Neutrophil (primary cell): ENCODE measurements around the gene FOSL2.

ENCODE experiments used
- H3K27ac ChIP-seq: fragments of 200-600 bp; sonication (generic); 2 replicates; pipeline ENCODE4 v1.5.1; 2016; ENCODE audit warnings: mild to moderate bottlenecking, moderate library complexity
- H3K27me3 ChIP-seq: fragments of 200-600 bp; sonication (generic); 2 replicates; pipeline ENCODE4 v1.6.0; 2016; ENCODE audit warnings: mild to moderate bottlenecking
- H3K36me3 ChIP-seq: fragments of 200-600 bp; sonication (generic); 2 replicates; pipeline ENCODE4 v1.5.1; 2017
- H3K4me1 ChIP-seq, 2 experiments: fragments of 200-600 bp in 1 of 2; sonication (generic) in 1 of 2; 1 replicate in 1 of 2; 2 replicates in 1 of 2; pipeline versions ENCODE4 v1.5.1 to v1.6.1; 2013 to 2016; ENCODE audit warnings: low read depth in 1 of 2, low read length in 1 of 2, mild to moderate bottlenecking in 1 of 2, moderate library complexity in 1 of 2; ENCODE audit not compliant: control insufficient read depth in 1 of 2, insufficient read depth in 1 of 2
- H3K4me3 ChIP-seq, 2 experiments: fragments of 200-600 bp in 1 of 2; sonication (generic) in 1 of 2; 1 replicate in 1 of 2; 2 replicates in 1 of 2; pipeline ENCODE4 v1.5.1; 2013 to 2016; ENCODE audit warnings: low read depth in 1 of 2, low read length in 1 of 2, mild to moderate bottlenecking in 1 of 2, moderate library complexity in 1 of 2
- H3K9me3 ChIP-seq: fragments of 200-600 bp; sonication (generic); 2 replicates; pipeline ENCODE4 v1.5.1; 2016
- TF ChIP-seq, protein P1 (sequence below): fragments of 200-600 bp; sonication (generic); IDR thresholded peaks from 2 replicates; pipeline ENCODE4 v1.5.1; 2016; ENCODE audit warnings: antibody characterized with exemption

The FOSL2 gene

DNA sequence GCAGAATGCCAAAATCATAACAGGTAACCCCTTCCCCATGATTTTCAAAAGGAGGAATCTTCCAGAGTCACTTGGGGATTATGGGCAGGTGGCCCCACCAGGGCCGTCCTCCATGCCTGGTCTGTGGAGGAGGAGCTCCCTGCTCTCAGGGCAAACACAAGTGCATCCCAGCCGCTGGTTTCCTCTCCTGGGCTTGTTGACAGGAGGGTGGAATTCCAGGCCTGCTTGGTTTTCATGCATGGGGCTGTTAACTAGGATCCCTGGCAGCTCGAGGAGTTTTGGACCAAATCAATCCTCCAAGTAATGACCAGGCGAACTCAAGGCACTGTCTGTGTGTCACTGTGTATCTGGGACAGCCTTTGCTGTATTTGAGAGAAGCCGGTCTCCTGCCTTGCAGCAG lies 45.3 kb downstream of the FOSL2 start:
- Histone ChIP-seq H3K4me1 (peaks cover 5 to 8% of the 10 kb centered on the region in 2 experiments), H3K9me3 (no peaks in the 10 kb centered on the region), H3K27ac (no peak overlapping the region), H3K4me3 (no peak overlapping the region), H3K36me3 (no peaks in the 10 kb centered on the region), H3K27me3 (no peaks in the 10 kb centered on the region)
- TF ChIP-seq, protein P1, sequence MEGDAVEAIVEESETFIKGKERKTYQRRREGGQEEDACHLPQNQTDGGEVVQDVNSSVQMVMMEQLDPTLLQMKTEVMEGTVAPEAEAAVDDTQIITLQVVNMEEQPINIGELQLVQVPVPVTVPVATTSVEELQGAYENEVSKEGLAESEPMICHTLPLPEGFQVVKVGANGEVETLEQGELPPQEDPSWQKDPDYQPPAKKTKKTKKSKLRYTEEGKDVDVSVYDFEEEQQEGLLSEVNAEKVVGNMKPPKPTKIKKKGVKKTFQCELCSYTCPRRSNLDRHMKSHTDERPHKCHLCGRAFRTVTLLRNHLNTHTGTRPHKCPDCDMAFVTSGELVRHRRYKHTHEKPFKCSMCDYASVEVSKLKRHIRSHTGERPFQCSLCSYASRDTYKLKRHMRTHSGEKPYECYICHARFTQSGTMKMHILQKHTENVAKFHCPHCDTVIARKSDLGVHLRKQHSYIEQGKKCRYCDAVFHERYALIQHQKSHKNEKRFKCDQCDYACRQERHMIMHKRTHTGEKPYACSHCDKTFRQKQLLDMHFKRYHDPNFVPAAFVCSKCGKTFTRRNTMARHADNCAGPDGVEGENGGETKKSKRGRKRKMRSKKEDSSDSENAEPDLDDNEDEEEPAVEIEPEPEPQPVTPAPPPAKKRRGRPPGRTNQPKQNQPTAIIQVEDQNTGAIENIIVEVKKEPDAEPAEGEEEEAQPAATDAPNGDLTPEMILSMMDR: no peak

DNA sequence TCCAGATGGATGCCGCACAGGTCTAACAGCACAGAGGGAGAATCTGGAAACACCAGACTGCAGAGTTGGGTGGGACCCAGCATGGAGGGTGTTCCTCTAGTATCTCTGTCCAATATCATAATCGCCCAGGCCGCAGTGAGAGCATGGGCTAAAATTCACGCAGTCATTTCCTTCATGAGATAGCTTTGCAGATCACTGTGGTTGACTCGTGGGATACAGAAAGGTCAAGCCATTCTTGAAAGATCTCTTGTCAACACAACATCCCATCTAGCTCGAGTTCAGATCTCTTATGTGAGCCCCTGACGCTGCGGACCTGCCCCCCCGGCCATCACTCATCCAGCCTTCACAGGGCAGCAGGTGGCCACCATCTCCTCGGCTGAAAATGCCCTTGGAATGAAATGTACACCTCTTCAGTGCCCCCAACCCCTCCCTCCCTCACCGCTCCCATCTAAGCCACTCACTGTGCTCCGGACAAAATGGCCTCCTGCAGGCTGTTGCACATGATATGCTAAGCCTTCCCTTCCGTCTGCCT lies 45.9 kb downstream of the FOSL2 start:
- Histone ChIP-seq H3K4me1 (peaks cover 5 to 8% of the 10 kb centered on the region in 2 experiments), H3K27me3 (no peaks in the 10 kb centered on the region), H3K4me3 (no peak overlapping the region), H3K9me3 (no peaks in the 10 kb centered on the region), H3K36me3 (no peaks in the 10 kb centered on the region), H3K27ac (no peak overlapping the region)
- TF ChIP-seq, protein P1: no peak

DNA sequence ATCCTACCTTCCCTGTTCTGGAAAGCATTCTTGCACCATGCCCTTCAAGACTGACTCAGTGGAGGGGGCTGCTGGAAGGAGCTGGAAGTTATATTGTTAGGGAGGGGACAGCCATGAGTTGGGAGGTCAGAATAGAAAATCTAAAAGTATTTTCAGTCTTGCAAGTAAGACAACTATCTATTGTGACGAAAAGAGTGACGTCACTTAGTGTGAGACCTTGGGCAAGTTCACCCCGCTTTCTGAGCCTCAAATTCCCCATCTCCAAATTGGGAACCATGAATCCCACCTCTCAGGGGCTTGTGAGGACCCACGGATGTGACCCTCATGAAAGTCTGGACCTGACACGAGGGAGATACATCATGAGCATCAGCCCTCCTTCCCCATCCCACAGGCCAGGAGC lies 46.5 kb downstream of the FOSL2 start:
- TF ChIP-seq, protein P1: no peak
- Histone ChIP-seq H3K4me3 (no peak overlapping the region), H3K9me3 (no peaks in the 10 kb centered on the region), H3K27me3 (no peaks in the 10 kb centered on the region), H3K4me1 (peaks cover 5 to 8% of the 10 kb centered on the region in 2 experiments), H3K27ac (no peak overlapping the region), H3K36me3 (no peaks in the 10 kb centered on the region)

DNA sequence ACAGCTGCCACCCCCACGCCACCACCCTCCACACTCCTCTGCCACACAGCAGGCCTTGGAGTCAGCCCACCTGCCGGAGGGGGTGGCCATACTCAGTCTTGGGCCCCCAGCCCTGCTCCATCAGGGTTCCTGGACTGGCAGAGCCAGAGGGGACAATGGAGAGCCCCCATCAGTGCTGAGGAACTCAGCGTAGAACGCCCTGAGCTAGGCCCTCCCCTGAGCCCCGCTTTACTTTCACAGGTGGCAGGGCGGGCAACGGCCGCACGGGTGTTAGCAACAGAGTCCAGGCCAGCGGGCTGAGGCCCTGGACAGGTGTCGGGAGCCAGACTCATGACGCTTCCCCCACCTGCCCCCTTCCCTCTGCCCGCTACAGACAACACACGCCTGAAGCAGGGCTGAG lies 47.1 kb downstream of the FOSL2 start:
- TF ChIP-seq, protein P1: no peak
- H3K27ac ChIP-seq: no peak overlapping the region
- no peaks in the 10 kb centered on the region for H3K9me3 ChIP-seq

DNA sequence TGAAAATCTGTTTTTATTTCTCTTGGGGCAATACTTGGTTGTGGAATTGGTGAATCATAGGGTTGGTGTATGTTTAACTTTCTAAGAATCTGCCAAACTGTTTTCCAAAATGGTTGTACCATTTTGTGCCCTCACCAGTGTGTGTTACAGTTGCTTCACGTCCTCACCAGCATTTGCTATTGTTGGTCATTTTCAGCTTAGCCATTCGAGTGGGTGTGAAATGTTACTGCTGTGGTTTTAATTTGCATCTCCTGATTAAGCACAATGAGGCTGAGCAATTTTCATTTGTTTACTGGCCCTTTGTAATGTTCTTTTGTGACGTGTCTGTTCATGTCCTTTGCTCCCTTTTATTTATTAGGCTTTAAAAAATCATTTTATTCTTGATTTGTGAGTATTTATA lies 49.7 kb downstream of the FOSL2 start:
- H3K4me3 ChIP-seq: no peak overlapping the region
- H3K4me1 ChIP-seq: peaks cover 4 to 9% of the 10 kb centered on the region in 2 experiments
- H3K27ac ChIP-seq: no peak overlapping the region
- H3K36me3 ChIP-seq: no peaks in the 10 kb centered on the region
- no peaks in the 10 kb centered on the region for H3K27me3 ChIP-seq
- H3K9me3 ChIP-seq: no peaks in the 10 kb centered on the region
- TF ChIP-seq, protein P1: no peak

More for the DNA sequence above, 47.1 kb downstream of the FOSL2 start:
- Histone ChIP-seq H3K4me1 (peaks cover 5 to 8% of the 10 kb centered on the region in 2 experiments), H3K27me3 (no peaks in the 10 kb centered on the region), H3K36me3 (no peaks in the 10 kb centered on the region), H3K4me3 (no peak overlapping the region)

DNA sequence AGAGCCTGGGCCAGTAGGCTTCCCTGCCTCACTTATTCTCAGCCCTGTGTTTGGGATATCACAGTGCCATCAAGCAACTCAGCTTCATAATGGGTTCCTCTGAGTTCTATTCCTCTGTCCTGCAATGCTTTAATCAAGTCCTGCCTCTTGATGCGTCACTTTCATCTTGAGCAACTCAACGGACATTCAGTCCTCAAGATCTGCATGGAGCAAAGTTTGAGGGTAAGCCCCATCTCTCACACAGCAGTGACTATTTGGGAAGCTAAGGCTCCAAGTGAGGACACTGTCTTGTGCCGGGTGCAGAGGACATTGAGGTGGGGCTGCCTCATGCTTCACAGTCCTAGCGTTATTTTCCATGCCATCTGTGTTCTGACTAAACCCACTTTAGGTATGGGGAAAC lies 52.3 kb downstream of the FOSL2 start:
- Histone ChIP-seq H3K4me3 (no peak overlapping the region), H3K36me3 (no peaks in the 10 kb centered on the region), H3K9me3 (no peaks in the 10 kb centered on the region), H3K4me1 (peaks cover 30 to 32% of the 10 kb centered on the region in 2 experiments), H3K27me3 (no peaks in the 10 kb centered on the region), H3K27ac (no peak overlapping the region)
- TF ChIP-seq, protein P1: no peak
